Measurements from ENCODE around the gene ABLIM1. TPM values are rescaled to one million over a fixed set of nuclear protein-coding genes. Genes with fewer than 3 reads are reported as not detected.

Gene ABLIM1
- total RNA-seq, 3 donors from 2014 or later: 89.0 to 216 (median 131) TPM

GRCh38 chr10:114389426-114389825, 268.6 kb downstream of the ABLIM1 start:
- no peak for TF ChIP-seq POLR2A (IDR thresholded peaks at IDR 0.05)
- no peak for TF ChIP-seq POLR2AphosphoS5 (IDR thresholded peaks at IDR 0.05)
- TF ChIP-seq CTCF (IDR thresholded peaks at IDR 0.05): no peak
- peak in 1 of 2 donors; percentile 50 for DNase-seq (ENCODE audit: low spot score in 2 of 2)

GRCh38 chr10:114388275-114388674, 269.8 kb downstream of the ABLIM1 start:
- no peak for DNase-seq (ENCODE audit: low spot score in 2 of 2)
- Histone ChIP-seq H3K27ac (peak overlapping the region; percentile 8 to 33), H3K36me3 (no peaks in the 10 kb centered on the region), H3K4me1 (peaks cover 0 to 6% of the 10 kb centered on the region in 2 donors), H3K4me3 (no peak overlapping the region), H3K27me3 (no peaks in the 10 kb centered on the region), H3K9me3 (no peaks in the 10 kb centered on the region)
- intact Hi-C loops (cut with DNase I; ENCODE audit: low total_unique reads): no loop called here
- TF ChIP-seq CTCF (IDR thresholded peaks at IDR 0.05): no peak
- no peak for TF ChIP-seq POLR2A (IDR thresholded peaks at IDR 0.05)

More at GRCh38 chr10:114389426-114389825, 268.6 kb downstream of the ABLIM1 start:
- H3K9me3 ChIP-seq: no peaks in the 10 kb centered on the region
- no peaks in the 10 kb centered on the region for H3K27me3 ChIP-seq
- H3K36me3 ChIP-seq: no peaks in the 10 kb centered on the region
- intact Hi-C loops (cut with DNase I; ENCODE audit: low total_unique reads): no loop called here
- H3K27ac ChIP-seq: peak overlapping the region; percentile 19 to 40
- H3K4me1 ChIP-seq: peaks cover 0 to 6% of the 10 kb centered on the region in 2 donors
- no peak overlapping the region for H3K4me3 ChIP-seq

- no peak for DNase-seq (ENCODE audit: low spot score in 2 of 2)
- Histone ChIP-seq H3K4me3 (no peak overlapping the region), H3K27me3 (no peaks in the 10 kb centered on the region), H3K9me3 (no peaks in the 10 kb centered on the region), H3K4me1 (peaks cover 0 to under 1% of the 10 kb centered on the region in 2 donors), H3K36me3 (no peaks in the 10 kb centered on the region), H3K27ac (peak overlapping the region in 1 of 2 donors; percentile 8)
- TF ChIP-seq POLR2A (IDR thresholded peaks at IDR 0.05): no peak
- TF ChIP-seq POLR2AphosphoS5 (IDR thresholded peaks at IDR 0.05): no peak
- TF ChIP-seq CTCF (IDR thresholded peaks at IDR 0.05): no peak
- intact Hi-C loops (cut with DNase I; ENCODE audit: low total_unique reads): no loop called here
Observed at GRCh38 chr10:114387784-114388183, 270.3 kb downstream of the ABLIM1 start.

- DNase-seq (ENCODE audit: low spot score in 2 of 2): no peak
- Histone ChIP-seq H3K27ac (no peak overlapping the region), H3K4me1 (no peaks in the 10 kb centered on the region), H3K9me3 (no peaks in the 10 kb centered on the region), H3K36me3 (no peaks in the 10 kb centered on the region), H3K27me3 (no peaks in the 10 kb centered on the region), H3K4me3 (no peak overlapping the region)
- intact Hi-C loops (cut with DNase I; ENCODE audit: low total_unique reads): no loop called here
- TF ChIP-seq CTCF (IDR thresholded peaks at IDR 0.05) (no peak), POLR2A (IDR thresholded peaks at IDR 0.05) (no peak), POLR2AphosphoS5 (IDR thresholded peaks at IDR 0.05) (no peak)
Observed at GRCh38 chr10:114386452-114386851, 271.6 kb downstream of the ABLIM1 start.

GRCh38 chr10:114385557-114385956, 272.5 kb downstream of the ABLIM1 start:
- H3K36me3 ChIP-seq: no peaks in the 10 kb centered on the region
- H3K4me3 ChIP-seq: no peak overlapping the region
- no peaks in the 10 kb centered on the region for H3K9me3 ChIP-seq
- no peak for DNase-seq (ENCODE audit: low spot score in 2 of 2)
- no peaks in the 10 kb centered on the region for H3K27me3 ChIP-seq
- no peaks in the 10 kb centered on the region for H3K4me1 ChIP-seq
- peak overlapping the region; percentile 41 to 66 for H3K27ac ChIP-seq
- TF ChIP-seq CTCF (IDR thresholded peaks at IDR 0.05) (no peak), POLR2A (IDR thresholded peaks at IDR 0.05) (no peak), POLR2AphosphoS5 (IDR thresholded peaks at IDR 0.05) (no peak)
- intact Hi-C loops (cut with DNase I; ENCODE audit: low total_unique reads): no loop called here
